WTC11 (cell line): ENCODE results near the gene PLEKHA6. TPM values are rescaled to one million over a fixed set of nuclear protein-coding genes. Genes with fewer than 3 reads are reported as not detected.

Experiments used
- ATAC-seq: fragments of 200-7000 bp; cut with Tn5 transposase; 2 replicates; pipeline ENCODE4 v1.10.0; 2021; ENCODE audit warnings: mild to moderate bottlenecking, moderate library complexity
- CTCF ChIA-PET: fragments of 300-600 bp; sonication (Branson Sonifier 250); formaldehyde crosslinking; loops from one replicate; lab custom pipeline; 2021; ENCODE audit warnings: antibody characterized with exemption; lab: Charles Lee
- POLR2A ChIA-PET: fragments of 350-600 bp; sonication (Branson Sonifier 250); formaldehyde crosslinking; loops from one replicate; lab custom pipeline; 2021; ENCODE audit warnings: antibody characterized with exemption; lab: Charles Lee
- DNase-seq: peaks from one replicate; pipeline ENCODE4 v3.0.0; 2021; ENCODE audit warnings: low spot score
- H3K27ac Mint-ChIP-seq: 2 replicates; pipeline ENCODE4 v1.8.0; 2021; ENCODE audit warnings: mixed read lengths
- H3K27me3 Mint-ChIP-seq: 2 replicates; pipeline ENCODE4 v1.8.0; 2021; ENCODE audit warnings: low read depth, mild to moderate bottlenecking, moderate library complexity, mixed read lengths
- H3K36me3 Mint-ChIP-seq: 2 replicates; pipeline ENCODE4 v1.8.0; 2021; ENCODE audit warnings: mixed read lengths
- H3K4me1 Mint-ChIP-seq: 2 replicates; pipeline ENCODE4 v1.8.0; 2022; ENCODE audit warnings: mixed read lengths
- H3K4me3 Mint-ChIP-seq: 2 replicates; pipeline ENCODE4 v1.8.0; 2021; ENCODE audit warnings: mild to moderate bottlenecking, moderate library complexity, mixed read lengths
- H3K9me3 Mint-ChIP-seq: 2 replicates; pipeline ENCODE4 v1.8.0; 2021; ENCODE audit warnings: mixed read lengths
- AR ChIP-seq: fragments of 250-450 bp; sonication (Bioruptor Pico); IDR thresholded peaks from 2 replicates; pipeline ENCODE4 v1.9.0; 2021; ENCODE audit warnings: mild to moderate bottlenecking
- CREM ChIP-seq: sonication (generic); formaldehyde crosslinking; IDR thresholded peaks from 2 replicates; pipeline ENCODE4 v1.8.1; 2022; ENCODE audit warnings: mild to moderate bottlenecking, missing genetic modification reagents, moderate library complexity
- E2F1 ChIP-seq: sonication (generic); formaldehyde crosslinking; IDR thresholded peaks from 2 replicates; pipeline ENCODE4 v1.8.0; 2022; ENCODE audit warnings: mild to moderate bottlenecking, missing genetic modification reagents
- ELF4 ChIP-seq: sonication (generic); formaldehyde crosslinking; IDR thresholded peaks from 2 replicates; pipeline ENCODE4 v1.8.1; 2022; ENCODE audit warnings: low read depth, mild to moderate bottlenecking, moderate library complexity, missing genetic modification reagents
- ESRRA ChIP-seq: sonication (generic); formaldehyde crosslinking; IDR thresholded peaks from 2 replicates; pipeline ENCODE4 v1.8.1; 2022; ENCODE audit warnings: mild to moderate bottlenecking, missing genetic modification reagents, borderline replicate concordance
- FOXJ3 ChIP-seq: sonication (generic); formaldehyde crosslinking; IDR thresholded peaks from 2 replicates; pipeline ENCODE4 v1.9.0; 2021; ENCODE audit warnings: missing genetic modification reagents, mild to moderate bottlenecking, borderline replicate concordance
- MXD4 ChIP-seq: fragments of 250-450 bp; sonication (Bioruptor Pico); IDR thresholded peaks from 2 replicates; pipeline ENCODE4 v1.8.0; 2021; ENCODE audit warnings: mild to moderate bottlenecking, moderate library complexity, borderline replicate concordance
- MYBL2 ChIP-seq: sonication (generic); formaldehyde crosslinking; IDR thresholded peaks from 2 replicates; pipeline ENCODE4 v1.8.1; 2023; ENCODE audit warnings: mild to moderate bottlenecking, moderate library complexity, missing genetic modification reagents
- NFE2L1 ChIP-seq: sonication (generic); formaldehyde crosslinking; IDR thresholded peaks from 2 replicates; pipeline ENCODE4 v1.8.1; 2023; ENCODE audit warnings: missing genetic modification reagents
- OVOL2 ChIP-seq: fragments of 250-450 bp; sonication (Bioruptor Pico); IDR thresholded peaks from 2 replicates; pipeline ENCODE4 v1.9.0; 2021; ENCODE audit warnings: mild to moderate bottlenecking, borderline replicate concordance
- PRRX2 ChIP-seq: fragments of 250-450 bp; sonication (Bioruptor Pico); IDR thresholded peaks from 2 replicates; pipeline ENCODE4 v1.8.0; 2021; ENCODE audit warnings: mild to moderate bottlenecking
- SMAD3 ChIP-seq: sonication (generic); formaldehyde crosslinking; IDR thresholded peaks from 2 replicates; pipeline ENCODE4 v1.8.0; 2022; ENCODE audit warnings: missing genetic modification reagents, mild to moderate bottlenecking, borderline replicate concordance
- SMAD4 ChIP-seq: sonication (generic); formaldehyde crosslinking; IDR thresholded peaks from 2 replicates; pipeline ENCODE4 v1.8.0; 2022; ENCODE audit warnings: mild to moderate bottlenecking, missing genetic modification reagents
- SOX15 ChIP-seq: fragments of 250-450 bp; sonication (Bioruptor Pico); IDR thresholded peaks from 2 replicates; pipeline ENCODE4 v1.9.0; 2021; ENCODE audit warnings: mild to moderate bottlenecking
- TCF7 ChIP-seq: sonication (generic); formaldehyde crosslinking; IDR thresholded peaks from 2 replicates; pipeline ENCODE4 v1.8.0; 2022; ENCODE audit warnings: mild to moderate bottlenecking, low read depth, missing genetic modification reagents, moderate library complexity
- TEAD1 ChIP-seq: sonication (generic); formaldehyde crosslinking; IDR thresholded peaks from 2 replicates; pipeline ENCODE4 v1.8.0; 2022; ENCODE audit warnings: mild to moderate bottlenecking, missing genetic modification reagents
- total RNA-seq: library from RNA; stranded (reverse); gene quantifications from 3 replicates; pipeline ENCODE4 v1.2.3, GENCODE V29; 2021
- TF ChIP-seq, protein P1 (sequence below): sonication (generic); formaldehyde crosslinking; IDR thresholded peaks from 2 replicates; pipeline ENCODE4 v1.8.0; 2022; ENCODE audit warnings: missing genetic modification reagents
- TF ChIP-seq, protein P2 (sequence below): fragments of 250-450 bp; sonication (Bioruptor Pico); IDR thresholded peaks from 2 replicates; pipeline ENCODE4 v1.9.0; 2021; ENCODE audit warnings: mild to moderate bottlenecking, borderline replicate concordance
- TF ChIP-seq, protein P3 (sequence below): sonication (generic); formaldehyde crosslinking; IDR thresholded peaks from 2 replicates; pipeline ENCODE4 v1.8.0; 2022; ENCODE audit warnings: mild to moderate bottlenecking, missing genetic modification reagents

Gene PLEKHA6
- total RNA-seq, 1 experiment from 2014 or later: 11.6 TPM

GRCh38 chr1:204286831-204287421 lies 72.8 kb downstream of the PLEKHA6 start:
- no peaks in the 10 kb centered on the region for H3K9me3 Mint-ChIP-seq
- peaks cover 34% of the 10 kb centered on the region for H3K4me1 Mint-ChIP-seq
- no peaks in the 10 kb centered on the region for H3K36me3 Mint-ChIP-seq
- ChIA-PET CTCF (interaction anchor here (1.0 to 2.4 kb wide), 4 partner anchors 32 to 112 kb away, joined by 3 to 7 read pairs (median 6); partner anchors contain the start of gene PLEKHA6), POLR2A (interaction anchor here (1.1 kb wide), 1 partner anchor 14 kb away, joined by 4 read pairs; no protein-coding TSS in a partner anchor)
- H3K4me3 Mint-ChIP-seq: no peak overlapping the region
- no peak overlapping the region for H3K27ac Mint-ChIP-seq
- TF ChIP-seq SOX15 (CRISPR knock-in tag) (no peak), TEAD1 (CRISPR knock-in tag) (no peak), MYBL2 (CRISPR knock-in tag) (no peak), FOXJ3 (no peak), PRRX2 (CRISPR knock-in tag) (no peak), CREM (CRISPR knock-in tag) (no peak), SMAD3 (CRISPR knock-in tag) (no peak), ESRRA (no peak), TCF7 (CRISPR knock-in tag) (no peak), AR (no peak), NFE2L1 (CRISPR knock-in tag) (no peak), ELF4 (no peak), E2F1 (CRISPR knock-in tag) (no peak), OVOL2 (CRISPR knock-in tag) (no peak), MXD4 (CRISPR knock-in tag) (no peak), SMAD4 (CRISPR knock-in tag) (no peak)
- TF ChIP-seq, protein P1, sequence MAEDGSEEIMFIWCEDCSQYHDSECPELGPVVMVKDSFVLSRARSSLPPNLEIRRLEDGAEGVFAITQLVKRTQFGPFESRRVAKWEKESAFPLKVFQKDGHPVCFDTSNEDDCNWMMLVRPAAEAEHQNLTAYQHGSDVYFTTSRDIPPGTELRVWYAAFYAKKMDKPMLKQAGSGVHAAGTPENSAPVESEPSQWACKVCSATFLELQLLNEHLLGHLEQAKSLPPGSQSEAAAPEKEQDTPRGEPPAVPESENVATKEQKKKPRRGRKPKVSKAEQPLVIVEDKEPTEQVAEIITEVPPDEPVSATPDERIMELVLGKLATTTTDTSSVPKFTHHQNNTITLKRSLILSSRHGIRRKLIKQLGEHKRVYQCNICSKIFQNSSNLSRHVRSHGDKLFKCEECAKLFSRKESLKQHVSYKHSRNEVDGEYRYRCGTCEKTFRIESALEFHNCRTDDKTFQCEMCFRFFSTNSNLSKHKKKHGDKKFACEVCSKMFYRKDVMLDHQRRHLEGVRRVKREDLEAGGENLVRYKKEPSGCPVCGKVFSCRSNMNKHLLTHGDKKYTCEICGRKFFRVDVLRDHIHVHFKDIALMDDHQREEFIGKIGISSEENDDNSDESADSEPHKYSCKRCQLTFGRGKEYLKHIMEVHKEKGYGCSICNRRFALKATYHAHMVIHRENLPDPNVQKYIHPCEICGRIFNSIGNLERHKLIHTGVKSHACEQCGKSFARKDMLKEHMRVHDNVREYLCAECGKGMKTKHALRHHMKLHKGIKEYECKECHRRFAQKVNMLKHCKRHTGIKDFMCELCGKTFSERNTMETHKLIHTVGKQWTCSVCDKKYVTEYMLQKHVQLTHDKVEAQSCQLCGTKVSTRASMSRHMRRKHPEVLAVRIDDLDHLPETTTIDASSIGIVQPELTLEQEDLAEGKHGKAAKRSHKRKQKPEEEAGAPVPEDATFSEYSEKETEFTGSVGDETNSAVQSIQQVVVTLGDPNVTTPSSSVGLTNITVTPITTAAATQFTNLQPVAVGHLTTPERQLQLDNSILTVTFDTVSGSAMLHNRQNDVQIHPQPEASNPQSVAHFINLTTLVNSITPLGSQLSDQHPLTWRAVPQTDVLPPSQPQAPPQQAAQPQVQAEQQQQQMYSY: no peak
- TF ChIP-seq, protein P2, sequence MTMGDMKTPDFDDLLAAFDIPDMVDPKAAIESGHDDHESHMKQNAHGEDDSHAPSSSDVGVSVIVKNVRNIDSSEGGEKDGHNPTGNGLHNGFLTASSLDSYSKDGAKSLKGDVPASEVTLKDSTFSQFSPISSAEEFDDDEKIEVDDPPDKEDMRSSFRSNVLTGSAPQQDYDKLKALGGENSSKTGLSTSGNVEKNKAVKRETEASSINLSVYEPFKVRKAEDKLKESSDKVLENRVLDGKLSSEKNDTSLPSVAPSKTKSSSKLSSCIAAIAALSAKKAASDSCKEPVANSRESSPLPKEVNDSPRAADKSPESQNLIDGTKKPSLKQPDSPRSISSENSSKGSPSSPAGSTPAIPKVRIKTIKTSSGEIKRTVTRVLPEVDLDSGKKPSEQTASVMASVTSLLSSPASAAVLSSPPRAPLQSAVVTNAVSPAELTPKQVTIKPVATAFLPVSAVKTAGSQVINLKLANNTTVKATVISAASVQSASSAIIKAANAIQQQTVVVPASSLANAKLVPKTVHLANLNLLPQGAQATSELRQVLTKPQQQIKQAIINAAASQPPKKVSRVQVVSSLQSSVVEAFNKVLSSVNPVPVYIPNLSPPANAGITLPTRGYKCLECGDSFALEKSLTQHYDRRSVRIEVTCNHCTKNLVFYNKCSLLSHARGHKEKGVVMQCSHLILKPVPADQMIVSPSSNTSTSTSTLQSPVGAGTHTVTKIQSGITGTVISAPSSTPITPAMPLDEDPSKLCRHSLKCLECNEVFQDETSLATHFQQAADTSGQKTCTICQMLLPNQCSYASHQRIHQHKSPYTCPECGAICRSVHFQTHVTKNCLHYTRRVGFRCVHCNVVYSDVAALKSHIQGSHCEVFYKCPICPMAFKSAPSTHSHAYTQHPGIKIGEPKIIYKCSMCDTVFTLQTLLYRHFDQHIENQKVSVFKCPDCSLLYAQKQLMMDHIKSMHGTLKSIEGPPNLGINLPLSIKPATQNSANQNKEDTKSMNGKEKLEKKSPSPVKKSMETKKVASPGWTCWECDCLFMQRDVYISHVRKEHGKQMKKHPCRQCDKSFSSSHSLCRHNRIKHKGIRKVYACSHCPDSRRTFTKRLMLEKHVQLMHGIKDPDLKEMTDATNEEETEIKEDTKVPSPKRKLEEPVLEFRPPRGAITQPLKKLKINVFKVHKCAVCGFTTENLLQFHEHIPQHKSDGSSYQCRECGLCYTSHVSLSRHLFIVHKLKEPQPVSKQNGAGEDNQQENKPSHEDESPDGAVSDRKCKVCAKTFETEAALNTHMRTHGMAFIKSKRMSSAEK (CRISPR knock-in tag): no peak
- TF ChIP-seq, protein P3, sequence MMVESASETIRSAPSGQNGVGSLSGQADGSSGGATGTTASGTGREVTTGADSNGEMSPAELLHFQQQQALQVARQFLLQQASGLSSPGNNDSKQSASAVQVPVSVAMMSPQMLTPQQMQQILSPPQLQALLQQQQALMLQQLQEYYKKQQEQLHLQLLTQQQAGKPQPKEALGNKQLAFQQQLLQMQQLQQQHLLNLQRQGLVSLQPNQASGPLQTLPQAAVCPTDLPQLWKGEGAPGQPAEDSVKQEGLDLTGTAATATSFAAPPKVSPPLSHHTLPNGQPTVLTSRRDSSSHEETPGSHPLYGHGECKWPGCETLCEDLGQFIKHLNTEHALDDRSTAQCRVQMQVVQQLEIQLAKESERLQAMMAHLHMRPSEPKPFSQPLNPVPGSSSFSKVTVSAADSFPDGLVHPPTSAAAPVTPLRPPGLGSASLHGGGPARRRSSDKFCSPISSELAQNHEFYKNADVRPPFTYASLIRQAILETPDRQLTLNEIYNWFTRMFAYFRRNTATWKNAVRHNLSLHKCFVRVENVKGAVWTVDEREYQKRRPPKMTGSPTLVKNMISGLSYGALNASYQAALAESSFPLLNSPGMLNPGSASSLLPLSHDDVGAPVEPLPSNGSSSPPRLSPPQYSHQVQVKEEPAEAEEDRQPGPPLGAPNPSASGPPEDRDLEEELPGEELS: no peak
- TF ChIP-seq, all 79 proteins: peak for 0
- H3K27me3 Mint-ChIP-seq: no peaks in the 10 kb centered on the region
- ATAC-seq (no peak), DNase-seq (no peak)
